ENCODE results near the gene ADCK1.
"Not testable (repeated sequence)": the region's sequence is repeated elsewhere in the genome, so short reads cannot be mapped to it uniquely, and the experiment has no call there.

ADCK1 gene, protein sequence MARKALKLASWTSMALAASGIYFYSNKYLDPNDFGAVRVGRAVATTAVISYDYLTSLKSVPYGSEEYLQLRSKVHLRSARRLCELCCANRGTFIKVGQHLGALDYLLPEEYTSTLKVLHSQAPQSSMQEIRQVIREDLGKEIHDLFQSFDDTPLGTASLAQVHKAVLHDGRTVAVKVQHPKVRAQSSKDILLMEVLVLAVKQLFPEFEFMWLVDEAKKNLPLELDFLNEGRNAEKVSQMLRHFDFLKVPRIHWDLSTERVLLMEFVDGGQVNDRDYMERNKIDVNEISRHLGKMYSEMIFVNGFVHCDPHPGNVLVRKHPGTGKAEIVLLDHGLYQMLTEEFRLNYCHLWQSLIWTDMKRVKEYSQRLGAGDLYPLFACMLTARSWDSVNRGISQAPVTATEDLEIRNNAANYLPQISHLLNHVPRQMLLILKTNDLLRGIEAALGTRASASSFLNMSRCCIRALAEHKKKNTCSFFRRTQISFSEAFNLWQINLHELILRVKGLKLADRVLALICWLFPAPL

DNA sequence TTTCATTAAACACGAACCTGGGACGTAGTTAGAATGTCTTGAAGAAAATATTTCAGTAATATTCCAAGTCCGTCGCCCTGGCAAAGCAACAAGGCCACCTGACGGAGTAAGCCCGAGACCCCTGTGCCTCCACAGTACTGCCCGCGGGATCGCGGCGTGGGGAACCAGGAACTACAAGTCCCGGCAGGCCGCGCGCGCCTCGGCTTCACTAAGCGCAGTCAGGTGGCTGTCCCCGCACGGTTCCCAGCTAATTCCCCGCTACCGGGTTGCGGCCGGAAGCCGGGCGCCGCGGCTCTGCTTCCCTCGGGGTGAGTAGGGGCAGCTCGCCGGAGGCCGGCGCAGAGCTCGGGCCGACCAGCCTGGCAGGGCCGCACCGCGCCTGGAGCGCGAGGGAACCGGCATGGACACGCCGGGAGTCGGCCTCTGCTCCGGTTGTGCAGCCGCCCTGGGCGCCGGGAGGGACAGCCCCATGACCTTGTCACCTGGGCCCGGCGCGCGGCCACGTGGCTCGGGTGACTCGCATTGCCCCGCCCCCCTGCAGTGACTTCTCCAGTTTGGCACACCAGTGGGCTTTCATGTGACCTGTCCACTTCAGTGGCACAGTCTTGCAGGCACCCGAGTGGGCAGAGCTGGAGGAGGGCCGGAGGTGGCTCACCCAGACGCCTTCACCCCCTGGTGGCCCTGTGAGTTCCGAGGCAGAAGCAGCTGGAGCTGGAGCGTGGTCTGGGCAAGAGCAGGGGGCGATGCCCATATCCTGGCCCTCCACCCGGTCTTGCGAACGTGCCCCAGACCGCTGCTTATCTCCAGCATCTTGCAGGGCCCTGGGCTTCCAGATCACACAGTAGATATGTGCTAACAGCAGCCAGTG, at the start of gene ADCK1:
ADCK1 (plus strand) TSS at position 247 of the 868 bp plus-strand sequence. CDS start 18,870 bp downstream, outside the sequence.
- peak; percentile 85 for DNase-seq (ENCODE audit: low spot score)

DNA sequence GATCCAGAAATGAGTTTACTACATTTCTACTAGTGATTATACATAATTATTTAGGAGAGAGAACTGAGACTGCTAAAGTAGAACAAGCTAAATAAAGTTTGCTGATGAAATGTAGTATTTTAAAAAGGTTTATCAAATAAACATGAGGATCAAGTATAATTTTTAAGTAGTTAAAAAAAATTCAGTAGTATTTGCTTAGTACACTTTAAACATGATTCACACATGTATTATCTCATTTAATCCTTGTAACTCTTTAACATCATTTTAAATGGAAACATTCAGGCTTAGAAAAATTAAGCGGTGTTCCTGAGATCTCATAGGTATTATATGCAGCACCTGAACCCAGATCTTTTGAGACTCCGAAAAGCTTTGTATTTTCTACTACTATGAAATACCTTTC, 47.6 kb upstream of the ADCK1 start:
- DNase-seq (ENCODE audit: low spot score) = no peak

GRCh38 chr14:77752799-77753516, 47.0 kb upstream of the ADCK1 start:
- DNase-seq (ENCODE audit: low spot score) = no peak

- DNase-seq (ENCODE audit: low spot score) = peak; percentile 93
Measured at GRCh38 chr14:77760381-77761204, 39.3 kb upstream of the ADCK1 start, which contains the start of gene SNW1. TSS of gene SNW1 (minus strand) at chr14:77761156. CDS start at chr14:77761127, 29 bp downstream.

- peak; percentile 6 for DNase-seq (ENCODE audit: low spot score)
Measured at GRCh38 chr14:77761205-77761931, 38.5 kb upstream of the ADCK1 start.

- DNase-seq (ENCODE audit: low spot score) = no peak
Measured at GRCh38 chr14:77763316-77763715, 36.6 kb upstream of the ADCK1 start.

DNA sequence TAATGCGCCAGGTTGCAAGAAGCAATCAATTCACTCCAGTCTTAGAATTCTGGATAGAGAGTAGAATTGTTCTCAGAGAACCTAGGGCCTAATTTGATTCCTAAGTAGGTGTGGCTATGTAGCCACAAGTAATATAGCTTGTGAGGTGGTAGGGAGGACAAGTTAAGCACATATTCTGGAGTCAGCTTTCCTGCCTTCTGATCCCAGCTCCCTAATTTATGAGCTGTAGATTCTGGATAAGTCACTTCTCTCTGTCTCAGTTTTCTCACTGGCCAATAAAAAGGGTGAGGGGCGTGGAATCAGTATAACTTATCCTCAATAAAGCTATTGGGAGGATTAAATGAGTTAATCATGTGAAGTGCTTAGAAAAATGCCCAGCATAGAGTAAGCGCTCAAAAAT, 35.9 kb upstream of the ADCK1 start:
- no peak for DNase-seq (ENCODE audit: low spot score)

DNA sequence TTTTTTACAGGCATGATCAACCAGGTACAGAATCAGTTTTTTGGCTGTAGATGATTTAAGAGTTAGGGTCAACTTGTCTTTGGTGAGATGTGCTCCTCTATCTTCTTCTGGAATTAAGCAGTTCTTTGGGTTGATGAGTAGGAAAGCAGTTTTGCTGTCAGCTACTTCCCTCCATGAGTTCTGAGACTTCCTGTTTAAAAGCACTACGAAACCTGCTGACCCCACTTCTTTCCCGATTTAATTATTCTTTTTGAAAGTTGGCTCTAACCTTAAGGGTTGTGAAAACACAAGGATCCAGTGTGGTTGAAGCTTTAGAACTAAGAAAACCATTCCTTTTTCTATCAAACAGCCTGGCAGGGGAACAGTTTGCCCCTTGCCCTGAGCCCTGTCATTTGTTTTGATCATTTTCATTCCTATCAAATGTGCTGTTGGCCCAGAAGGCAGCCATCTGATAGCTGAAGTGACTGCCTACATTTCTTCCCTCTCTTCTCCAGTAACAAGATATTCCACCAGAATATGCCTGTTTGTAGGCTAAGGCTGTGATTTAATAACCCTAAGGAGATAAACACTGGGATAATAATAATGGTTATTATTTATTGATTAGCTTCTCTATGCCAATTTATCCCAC, 31.4 kb upstream of the ADCK1 start:
- DNase-seq (ENCODE audit: low spot score) = not testable (repeated sequence)

DNA sequence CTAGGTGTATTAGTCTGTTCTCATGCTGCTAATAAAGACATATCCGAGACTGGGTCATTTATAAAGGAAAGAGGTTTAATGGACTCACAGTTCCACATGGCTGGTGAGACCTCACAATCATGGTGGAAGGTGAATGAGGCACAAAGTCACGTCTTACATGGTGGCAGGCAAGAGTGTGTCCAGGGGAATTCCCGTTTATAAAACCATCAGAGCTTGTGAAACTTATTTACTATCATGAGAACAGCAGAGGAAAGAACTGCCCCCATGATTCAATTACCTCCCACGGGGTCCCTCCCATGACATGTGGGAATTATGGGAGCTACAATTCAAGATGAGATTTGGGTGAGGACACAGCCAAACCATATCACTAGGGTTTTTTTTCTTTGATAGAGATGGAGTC, 25.9 kb upstream of the ADCK1 start:
- not testable (repeated sequence) for DNase-seq (ENCODE audit: low spot score)

- DNase-seq (ENCODE audit: low spot score) = no peak
Measured at GRCh38 chr14:77782202-77782601, 17.7 kb upstream of the ADCK1 start.

- DNase-seq (ENCODE audit: low spot score) = no peak
Measured at GRCh38 chr14:77786148-77786547, 13.8 kb upstream of the ADCK1 start.

- DNase-seq (ENCODE audit: low spot score) = no peak
Measured at GRCh38 chr14:77790566-77791224, 9.2 kb upstream of the ADCK1 start.

DNA sequence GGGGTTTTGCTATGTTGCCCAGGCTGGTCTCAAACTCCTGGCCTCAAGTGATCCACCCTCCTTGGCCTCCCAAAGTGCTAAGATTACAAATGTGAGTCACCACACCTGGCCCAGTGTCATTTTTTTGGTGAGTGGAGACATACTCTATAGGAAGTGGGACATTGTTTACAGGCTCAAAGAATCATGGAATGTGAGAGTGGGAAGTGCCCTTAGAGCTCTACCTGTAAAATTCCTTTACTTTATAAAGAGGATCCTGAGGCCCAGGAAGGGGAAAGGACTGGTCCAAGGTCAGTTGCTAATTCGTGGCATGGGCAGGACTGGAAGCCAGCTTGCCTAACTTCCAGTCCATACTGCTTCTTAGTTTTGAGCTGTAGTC, 8.7 kb upstream of the ADCK1 start:
- DNase-seq (ENCODE audit: low spot score) = no peak

GRCh38 chr14:77793255-77793654, 6.7 kb upstream of the ADCK1 start:
- not testable (repeated sequence) for DNase-seq (ENCODE audit: low spot score)

GRCh38 chr14:77794357-77794756, 5.6 kb upstream of the ADCK1 start:
- no peak for DNase-seq (ENCODE audit: low spot score)

GRCh38 chr14:77799456-77799855, 453 bp upstream of the ADCK1 start:
- DNase-seq (ENCODE audit: low spot score) = not testable (repeated sequence)

- no peak for DNase-seq (ENCODE audit: low spot score)
Measured at GRCh38 chr14:77800814-77801213, 905 bp downstream of the ADCK1 start.

GRCh38 chr14:77804592-77804991, 4.7 kb downstream of the ADCK1 start:
- DNase-seq (ENCODE audit: low spot score) = peak; percentile 17

- DNase-seq (ENCODE audit: low spot score) = no peak
Measured at GRCh38 chr14:77805706-77806105, 5.8 kb downstream of the ADCK1 start.

Measured in germinal center (tissue), 1 donor.